GM21737 (cell line): ENCODE data around the gene DDX10.
"Not testable (repeated sequence)": the region's sequence is repeated elsewhere in the genome, so short reads cannot be mapped to it uniquely, and the experiment has no call there.

ENCODE experiments used
- ATAC-seq: cut with Tn5 transposase; IDR thresholded peaks from one replicate; pipeline ENCODE4 v1.9.1; 2021; ENCODE audit warnings: mild to moderate bottlenecking, moderate library complexity; ENCODE audit not compliant: unreplicated experiment

Gene DDX10

DNA sequence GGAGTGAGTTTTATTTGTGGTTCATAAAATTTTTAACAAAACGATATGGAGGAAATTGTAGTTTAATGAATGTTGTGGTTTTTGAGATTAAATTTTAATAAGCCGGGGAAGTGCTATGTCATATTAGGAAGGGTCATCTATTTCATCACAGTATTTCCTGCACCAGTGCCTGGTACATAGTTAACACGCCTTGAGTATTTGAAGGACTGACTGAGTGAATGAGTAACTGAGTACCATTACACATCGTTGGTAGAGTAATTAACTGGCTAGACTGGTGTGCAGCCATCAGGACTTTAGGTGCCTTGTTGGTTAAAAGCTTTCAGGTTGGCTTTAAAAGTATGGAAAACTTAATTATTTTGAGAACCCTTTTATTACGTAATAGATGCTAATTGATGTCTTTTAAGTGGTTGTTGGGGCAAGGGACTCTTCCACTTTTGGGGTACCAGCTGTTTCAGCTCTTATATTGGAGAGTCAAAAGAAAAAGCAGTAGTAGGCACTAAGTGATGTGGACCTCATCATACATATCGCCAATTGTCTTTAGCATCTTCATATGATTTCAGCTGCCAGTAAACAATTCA lies 101.8 kb downstream of the DDX10 start:
- ATAC-seq = no peak

DNA sequence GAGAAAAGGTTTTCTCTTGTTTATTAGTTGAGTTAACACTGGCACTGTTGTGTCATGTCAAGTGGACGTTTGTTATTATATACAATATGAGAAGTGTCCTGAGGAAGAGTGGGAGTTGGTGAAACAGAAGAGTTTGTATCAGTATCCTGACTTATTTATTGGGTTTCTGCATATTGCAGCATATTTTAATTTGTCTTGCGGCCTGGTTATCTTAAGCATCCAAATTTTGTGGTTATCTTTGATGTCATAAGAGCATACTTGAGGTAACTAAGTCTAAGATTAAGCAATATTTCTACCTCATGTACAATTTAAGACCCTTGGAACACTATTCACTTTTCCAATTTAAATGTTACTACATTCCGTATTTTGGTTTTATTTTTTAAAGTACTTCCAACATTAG lies 103.5 kb downstream of the DDX10 start:
- no peak for ATAC-seq

DNA sequence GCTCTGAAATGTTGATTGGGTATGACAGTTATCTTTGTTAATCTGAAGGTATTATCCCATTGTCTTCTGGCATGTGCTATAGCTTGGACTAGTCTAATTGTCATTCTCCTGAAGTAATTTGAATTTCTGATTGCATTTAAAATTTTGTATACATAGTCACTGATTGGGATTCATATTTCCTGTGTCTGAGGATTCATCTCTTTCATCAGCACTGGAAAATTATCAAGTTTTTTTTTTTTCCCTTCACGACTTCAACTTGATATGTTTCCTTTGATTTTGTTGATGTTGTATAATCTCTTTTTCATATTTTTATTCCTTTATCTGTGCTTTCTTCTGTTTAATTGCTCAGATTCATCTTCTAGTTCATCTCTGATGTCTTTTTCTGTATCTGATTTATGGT lies 104.1 kb downstream of the DDX10 start:
- no peak for ATAC-seq

DNA sequence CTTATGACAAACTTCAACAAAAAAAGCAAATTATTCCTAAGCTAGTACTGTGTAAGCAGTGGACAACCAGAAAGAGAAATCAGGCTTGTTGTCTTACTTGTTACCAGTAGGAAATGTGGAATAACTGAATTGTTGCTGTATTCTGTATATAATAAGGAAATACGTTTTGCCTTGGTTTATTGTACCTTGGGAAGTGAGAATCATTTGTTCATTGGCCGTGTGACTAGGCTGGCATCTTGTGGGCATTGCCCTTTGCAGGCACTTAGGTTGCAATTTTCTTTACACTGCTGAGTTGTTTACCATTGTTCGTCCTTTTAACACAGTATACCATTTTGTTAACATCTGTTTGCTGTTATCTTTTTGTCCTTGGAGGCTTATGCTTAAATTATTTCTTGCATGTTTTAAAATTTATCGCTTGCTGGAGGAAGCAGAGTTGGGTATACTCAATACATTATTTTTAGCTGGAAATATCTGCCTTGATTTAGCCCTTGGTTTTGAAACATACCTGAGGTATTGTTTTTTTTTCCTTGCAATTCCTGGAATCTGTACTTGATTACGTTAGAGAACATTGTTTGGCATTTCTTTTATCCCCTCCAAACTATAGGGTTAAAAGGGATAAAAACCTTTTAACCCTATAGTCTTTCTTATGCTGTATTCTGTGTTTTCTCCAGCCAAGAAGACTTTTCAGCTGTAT lies 109.3 kb downstream of the DDX10 start:
- ATAC-seq = no peak

DNA sequence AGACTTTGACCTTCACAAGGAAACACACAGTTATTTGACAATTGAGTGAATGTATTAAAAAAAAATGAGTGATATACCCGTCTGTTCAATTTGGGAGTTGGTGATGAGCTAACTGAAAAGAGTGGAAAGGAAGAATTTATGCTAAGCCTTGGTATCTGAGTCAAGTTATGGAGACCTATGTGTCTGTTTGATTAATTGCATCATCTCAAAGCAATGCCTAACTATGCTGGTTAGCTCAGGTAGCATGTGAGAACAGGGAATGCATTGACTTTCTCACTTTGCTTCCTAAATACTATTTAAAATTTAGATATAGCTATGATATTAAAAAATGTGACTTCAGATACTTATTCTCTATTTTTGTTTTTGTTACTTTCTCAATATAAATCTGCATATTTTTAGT lies 110.5 kb downstream of the DDX10 start:
- no peak for ATAC-seq

DNA sequence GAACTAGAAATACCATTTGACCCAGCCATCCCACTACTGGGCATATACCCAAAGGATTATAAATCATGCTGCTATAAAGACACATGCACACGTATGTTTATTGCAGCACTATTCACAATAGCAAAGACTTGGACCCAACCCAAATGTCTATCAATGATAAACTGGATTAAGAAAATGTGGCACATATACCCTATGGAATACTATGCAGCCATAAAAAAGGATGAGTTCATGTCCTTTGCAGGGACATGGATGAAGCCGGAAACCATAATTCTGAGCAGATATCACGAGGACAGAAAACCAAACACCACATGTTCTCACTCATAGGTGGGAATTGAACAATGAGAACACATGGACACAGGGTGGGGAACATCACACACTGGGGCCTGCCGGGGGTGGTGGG lies 114.3 kb downstream of the DDX10 start:
- ATAC-seq = not testable (repeated sequence)

DNA sequence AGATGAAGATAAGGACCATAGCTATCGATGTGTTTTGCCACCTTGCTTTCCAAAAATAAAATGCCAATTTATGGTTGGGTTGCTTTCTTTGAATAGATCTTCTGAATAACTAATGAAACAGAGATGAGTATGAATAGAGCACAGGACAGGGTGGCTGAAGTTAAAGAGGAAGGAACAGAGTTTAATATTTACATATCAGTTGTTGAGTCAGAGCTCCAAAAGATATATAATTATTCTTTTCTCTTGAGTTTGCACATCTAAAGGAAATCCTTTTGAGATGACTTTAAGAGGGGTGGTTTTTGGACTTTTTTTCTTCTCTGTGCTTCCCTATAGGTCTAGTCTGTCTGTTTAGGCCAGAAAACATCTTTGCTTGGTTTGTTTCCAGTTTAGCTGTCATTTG lies 115.2 kb downstream of the DDX10 start:
- no peak for ATAC-seq

DNA sequence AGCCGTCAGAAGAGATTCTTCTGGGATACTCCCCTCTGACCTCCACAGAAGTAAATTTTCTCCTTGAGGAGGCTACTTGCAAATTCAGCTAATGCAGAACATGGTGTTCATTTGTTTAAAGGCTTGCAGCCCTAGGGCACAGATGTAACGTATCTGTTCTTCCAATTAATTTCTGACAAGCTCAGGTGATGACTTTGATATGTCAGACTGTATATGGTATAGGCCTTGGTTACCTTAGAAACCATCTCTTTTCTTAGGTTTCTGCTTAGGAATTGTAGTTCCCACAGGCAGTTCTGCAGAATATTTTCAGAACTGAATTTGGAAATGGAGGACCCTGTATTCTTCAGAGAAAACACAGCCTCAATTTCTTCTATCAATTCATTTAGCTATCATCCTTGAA lies 117.1 kb downstream of the DDX10 start:
- no peak for ATAC-seq

DNA sequence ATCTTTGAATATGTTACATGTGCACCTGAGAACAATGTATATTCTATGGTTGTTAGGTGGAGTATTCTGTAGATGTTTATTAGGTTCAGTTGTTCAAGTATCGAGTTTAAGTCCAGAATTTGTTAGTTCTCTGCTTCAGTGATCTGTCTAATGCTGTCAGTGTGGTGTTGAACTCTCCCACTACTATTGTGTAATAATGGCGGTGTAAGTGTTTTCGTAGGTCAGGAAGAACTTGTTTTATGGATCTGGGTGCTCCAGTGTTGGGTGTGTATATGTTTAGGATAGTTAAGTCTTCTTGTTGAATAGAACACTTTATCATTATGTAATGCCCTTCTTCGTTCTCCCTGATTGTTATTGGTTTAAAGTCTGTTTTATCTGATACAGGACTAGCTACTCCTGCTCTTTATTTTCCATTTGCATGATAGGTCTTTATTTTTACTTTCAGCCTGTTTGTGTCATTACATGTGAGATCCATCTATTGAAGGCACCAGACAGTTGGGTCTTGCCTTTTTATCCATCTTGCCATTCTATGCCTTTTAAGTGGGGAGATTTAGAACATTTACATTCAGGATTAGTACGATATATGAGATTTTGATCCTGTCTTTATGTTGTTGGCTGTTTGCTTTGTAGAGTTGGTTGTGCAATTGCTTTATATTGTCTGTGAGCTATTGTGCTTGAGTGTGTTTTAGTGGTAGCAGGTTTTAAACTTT lies 121.6 kb downstream of the DDX10 start:
- ATAC-seq = no peak

DNA sequence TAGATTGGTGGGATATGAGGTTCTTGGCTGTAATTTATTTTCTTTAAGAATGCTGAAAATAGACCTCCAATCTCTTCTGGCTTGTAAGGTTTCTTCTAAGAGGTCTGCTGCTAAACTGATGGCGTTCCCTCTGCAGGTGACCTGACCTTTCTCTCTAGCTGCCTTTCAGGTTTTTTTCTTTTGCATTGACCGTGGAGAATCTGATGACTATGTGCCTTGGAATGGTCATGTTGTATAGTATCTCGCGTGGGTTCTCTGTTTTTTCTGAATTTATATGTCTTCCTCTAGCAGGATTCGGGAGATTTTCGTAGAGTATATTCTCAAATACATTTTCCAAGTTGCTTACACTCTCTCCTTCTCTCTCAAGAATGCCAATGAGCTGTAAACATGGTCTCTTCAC lies 122.2 kb downstream of the DDX10 start:
- no peak for ATAC-seq

DNA sequence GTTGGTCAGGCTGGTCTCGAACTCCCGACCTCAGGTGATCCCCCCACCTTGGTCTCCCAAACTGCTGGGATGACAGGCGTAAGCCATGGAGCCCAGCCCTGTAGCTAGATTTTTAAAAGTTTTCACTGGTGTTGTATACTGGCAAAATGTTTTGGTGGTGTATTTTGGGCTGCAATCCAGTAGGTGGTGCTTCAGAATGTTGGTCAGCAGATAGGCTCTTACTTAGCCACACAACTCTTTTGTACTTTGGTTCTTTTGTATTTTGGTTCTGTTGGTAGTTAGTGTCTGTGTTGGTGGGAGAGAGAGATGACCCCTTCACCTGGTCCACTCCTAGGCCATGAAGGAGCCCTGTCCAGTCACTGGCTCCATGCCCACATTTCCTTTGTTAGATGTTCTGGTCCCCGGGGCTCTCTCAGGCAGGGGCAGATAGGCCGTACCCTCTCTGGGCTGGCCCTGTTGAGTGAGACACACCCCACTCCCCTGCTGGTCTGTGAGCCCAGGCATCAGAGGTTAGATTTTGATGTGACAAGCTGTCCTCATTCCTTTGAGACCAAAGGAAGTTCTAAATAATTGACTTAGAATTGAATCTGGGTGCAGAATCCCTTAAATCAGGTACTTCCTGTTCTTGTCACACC lies 123.8 kb downstream of the DDX10 start:
- no peak for ATAC-seq

DNA sequence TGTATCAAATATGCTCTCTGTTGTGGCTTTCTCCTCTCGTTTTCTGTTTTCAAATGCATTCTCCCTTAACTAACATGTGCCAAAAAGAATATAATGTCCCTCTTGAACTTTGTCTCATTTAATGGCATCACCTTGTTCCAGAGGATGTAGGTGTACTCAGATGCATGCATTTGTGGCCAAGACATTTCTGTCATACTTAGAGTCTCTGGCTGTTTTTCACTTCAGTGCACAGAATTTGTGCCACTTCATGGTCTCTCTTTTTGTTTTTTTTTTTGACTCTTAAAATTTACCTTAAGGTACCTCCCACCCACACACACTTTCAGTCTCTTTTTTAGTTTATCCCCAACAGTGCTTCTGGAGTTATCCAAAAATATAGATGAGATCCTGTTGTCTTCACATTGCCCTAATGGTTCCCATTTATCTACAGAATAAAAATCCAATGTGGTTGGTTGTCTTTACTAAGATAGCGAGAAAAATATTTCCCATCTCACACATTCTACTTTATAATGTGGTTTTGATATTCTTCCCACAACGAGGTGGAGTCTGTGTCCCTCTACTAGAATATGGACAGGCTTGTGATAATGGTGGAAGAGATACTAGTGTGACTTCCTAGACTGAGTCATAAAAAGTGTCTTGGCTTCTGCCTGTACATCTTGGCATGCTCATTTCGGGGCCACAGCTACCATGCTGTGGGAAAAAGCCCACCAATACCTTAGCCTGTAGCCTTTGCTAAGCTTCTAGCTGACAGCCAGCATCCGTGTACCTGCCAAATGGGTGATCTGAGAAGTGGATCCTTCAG lies 125.8 kb downstream of the DDX10 start:
- ATAC-seq = no peak

DNA sequence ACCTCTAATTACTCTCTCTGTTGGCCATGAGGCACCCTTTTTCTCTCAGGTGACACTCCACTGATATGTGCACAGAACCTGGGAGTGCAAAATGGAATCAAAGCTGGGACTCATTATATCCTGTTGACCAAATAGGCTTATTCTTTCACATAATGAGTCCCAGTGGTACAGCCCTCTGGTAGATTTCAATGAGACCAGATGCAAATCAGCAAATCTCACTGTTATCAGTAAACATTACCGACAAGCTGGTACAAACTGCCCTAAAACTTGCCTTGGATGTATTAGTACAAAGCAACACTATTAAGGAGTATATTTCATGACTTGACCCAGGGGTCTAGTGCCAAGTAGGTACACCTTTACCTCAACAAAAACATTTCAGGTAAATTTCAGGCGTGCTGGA lies 128.3 kb downstream of the DDX10 start:
- ATAC-seq = no peak

DNA sequence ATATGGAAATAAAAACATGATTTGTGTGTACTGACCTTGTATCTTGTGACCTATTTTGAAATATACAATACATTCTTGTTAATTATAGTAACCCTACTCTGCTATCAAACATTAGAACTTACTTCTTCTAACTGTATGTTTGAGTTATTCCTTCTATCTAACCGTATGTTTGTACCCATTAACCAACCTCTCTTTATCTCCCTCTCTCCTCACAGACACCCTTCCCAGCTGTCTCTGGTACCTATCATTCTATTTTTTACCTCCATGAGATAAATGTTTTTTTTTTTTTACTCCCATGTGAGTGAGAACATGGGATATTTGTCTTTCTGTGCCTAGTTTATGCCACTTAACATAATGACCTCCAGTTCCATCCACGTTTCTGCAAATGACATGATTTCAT lies 128.7 kb downstream of the DDX10 start:
- no peak for ATAC-seq

DNA sequence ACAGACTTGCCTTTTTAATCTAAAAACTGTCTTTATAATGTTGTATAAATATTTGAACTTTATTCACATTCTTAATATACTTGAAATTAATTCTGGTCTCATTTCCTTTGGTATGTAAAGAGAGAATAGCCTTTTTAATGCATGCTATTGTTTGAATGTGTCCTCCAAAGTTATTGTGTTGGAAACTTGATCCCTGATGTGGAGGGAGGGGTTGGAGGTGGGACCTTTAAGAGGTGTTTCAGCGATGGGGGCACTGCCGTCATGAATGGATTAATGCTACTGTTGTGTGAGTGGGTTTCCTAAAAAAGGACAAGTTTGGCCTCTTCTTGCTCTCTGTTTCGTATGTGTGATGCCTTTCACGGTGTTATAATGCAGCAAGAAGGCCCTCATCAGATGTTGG lies 131.7 kb downstream of the DDX10 start:
- ATAC-seq = no peak

DNA sequence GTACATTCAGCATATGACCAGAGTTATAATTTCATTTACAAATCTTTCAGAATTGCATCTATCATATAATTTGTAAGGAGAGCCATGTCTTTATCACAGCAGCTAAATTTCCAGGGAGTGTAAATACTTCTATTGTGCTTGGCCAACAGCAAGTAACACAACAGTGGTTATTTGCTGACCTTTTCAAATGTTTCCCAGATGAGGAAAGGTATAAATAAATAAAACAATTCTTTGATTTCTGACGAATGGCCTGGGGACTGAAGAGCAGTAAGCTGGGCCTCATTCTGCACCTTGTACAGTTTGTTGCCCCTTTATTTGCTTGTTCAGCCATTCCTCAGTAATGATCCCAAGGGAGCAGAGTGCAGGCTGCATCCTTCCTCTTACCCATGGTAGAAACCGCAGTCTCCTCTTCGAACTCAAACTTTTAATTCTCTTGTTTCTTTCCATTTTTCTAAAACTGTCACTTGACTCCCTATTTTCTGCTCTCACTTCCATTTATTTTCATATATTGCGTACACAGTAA lies 132.8 kb downstream of the DDX10 start:
- no peak for ATAC-seq

DNA sequence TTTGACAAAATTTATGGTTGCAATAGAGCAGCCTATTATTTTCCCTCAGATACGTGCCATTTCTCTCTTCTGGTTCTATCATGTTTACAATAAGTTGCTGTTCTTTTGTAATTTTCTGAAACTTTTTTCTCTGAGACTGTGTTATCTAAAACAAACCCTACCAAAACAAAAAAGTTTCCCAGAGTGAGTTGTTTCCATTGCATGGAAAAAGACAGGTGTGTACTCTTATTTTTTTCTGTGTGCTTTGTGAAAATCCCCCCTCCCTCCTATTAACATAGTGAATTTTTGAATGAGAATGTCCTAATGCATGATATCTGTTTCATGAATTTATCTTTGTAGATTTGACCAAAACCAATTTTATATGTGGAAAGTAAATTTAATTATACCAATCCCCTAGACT lies 137.6 kb downstream of the DDX10 start:
- ATAC-seq = no peak

DNA sequence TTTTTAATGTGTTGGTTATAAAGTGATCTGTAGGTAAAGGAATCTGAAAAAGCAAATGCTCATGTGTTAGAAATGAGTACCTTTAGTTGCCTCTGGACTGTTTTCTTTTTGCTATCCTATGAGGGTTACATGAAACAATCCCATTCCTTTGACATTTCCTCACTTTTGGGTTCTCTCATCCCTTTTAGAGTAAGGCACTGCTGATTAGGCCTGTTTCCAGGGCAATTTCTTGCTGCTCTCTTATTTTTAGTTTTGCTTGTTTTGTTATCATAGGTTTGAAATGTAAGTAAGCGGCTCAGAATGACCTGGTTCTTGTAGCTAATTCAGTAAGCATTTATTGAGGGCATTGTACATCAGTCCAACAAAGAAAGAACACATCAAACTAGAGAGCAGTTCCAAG lies 138.9 kb downstream of the DDX10 start:
- ATAC-seq = no peak

DNA sequence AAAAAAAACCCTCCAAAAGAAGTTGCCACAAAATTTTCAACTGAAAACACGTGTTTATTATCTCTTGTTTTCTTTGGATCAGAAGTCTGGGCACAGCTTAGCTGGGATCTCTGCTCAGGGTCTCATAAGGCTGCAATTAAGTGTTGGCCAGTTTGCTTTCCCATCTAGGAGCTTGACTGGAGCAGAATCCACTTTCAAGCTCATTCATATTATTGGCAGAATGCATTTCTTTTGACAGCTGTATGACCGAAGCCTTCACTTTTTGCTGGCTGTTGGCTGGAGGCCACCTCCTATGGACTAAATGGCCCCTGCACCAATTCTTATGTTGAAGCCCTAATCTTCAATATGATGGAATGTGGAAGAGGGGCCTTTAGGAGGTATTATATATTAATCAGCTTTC lies 139.6 kb downstream of the DDX10 start:
- no peak for ATAC-seq

DNA sequence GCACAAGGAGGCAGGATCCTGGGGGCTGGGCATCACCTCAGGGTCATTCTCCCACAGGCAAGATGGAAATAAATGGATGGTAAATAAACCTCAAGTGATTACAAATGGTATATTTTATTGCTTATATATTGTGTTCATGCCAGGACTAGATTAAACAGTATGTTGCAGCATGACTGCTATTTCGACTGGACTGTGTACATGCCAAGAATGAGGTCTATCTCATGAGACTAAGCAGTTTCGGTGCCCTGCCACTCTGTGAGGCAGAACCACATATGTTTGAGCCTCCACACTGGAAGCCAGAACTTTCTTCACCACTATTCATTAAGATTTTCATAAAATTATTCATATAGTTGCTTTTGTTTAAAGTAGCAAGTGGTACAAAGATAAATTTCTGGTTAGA lies 140.2 kb downstream of the DDX10 start:
- no peak for ATAC-seq

DNA sequence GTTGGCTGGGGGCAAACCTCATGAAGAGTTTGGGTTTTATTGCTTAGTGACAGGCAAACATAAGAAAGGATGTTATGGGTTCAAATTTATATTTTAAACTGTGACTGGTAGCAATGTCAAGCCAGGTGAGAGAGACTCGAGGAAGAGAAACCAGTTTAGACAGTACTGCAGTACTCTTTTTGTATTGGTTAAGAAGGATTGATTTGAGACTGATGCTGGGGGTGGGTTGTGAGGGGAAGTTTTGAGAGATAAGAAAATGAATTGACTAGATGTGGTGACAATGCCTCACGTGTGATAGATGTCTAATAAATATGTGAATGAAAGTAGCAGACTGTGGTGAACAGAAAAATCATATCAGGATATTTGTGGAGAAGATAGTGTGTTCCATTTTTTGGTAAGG lies 142.4 kb downstream of the DDX10 start:
- ATAC-seq = no peak
